ENCODE data around the gene GNAZ.

- TF ChIP-seq CTCF (IDR thresholded peaks at IDR 0.05) (no peak), ZFX (IDR thresholded peaks at IDR 0.05; ENCODE audit: borderline replicate concordance) (no peak)
These were observed 49.4 kb downstream of the GNAZ start for GRCh38 chr22:23119494-23120414.
